ENCODE results near the gene RBMY1A1. TPM values are rescaled to one million over a fixed set of nuclear protein-coding genes. Genes with fewer than 3 reads are reported as not detected.

Gene RBMY1A1
- total RNA-seq = not detected in 2 replicates

DNA sequence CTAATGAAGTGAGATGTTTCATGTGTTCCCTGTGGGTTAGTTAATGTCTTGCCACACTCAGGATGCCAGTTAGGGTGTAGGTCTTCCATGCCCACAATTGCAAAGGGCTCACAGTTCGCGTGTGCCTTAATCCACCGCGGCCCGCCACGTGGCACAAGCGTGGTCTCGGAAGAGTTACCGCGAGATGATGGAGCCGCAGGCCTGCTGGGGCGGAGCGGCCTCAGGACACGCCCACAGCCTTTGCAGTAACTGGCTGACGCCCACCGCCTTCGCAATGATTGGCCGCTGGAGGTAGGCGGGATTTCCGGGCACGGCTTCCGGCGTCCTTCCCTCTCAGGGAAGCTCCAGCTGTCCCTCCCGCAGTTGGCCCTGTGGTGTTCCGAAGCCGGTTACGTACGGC is at the start of gene RBMY1A1:
Gene RBMY1A1 (plus strand): TSS at position 301 of the 400 bp plus-strand sequence. CDS start 2,013 bp downstream, outside the sequence.

DNA sequence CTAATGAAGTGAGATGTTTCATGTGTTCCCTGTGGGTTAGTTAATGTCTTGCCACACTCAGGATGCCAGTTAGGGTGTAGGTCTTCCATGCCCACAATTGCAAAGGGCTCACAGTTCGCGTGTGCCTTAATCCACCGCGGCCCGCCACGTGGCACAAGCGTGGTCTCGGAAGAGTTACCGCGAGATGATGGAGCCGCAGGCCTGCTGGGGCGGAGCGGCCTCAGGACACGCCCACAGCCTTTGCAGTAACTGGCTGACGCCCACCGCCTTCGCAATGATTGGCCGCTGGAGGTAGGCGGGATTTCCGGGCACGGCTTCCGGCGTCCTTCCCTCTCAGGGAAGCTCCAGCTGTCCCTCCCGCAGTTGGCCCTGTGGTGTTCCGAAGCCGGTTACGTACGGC is 23.6 kb upstream of the RBMY1A1 start, which contains the start of gene RBMY1B:
Gene RBMY1B (plus strand): TSS at position 301 of the 400 bp plus-strand sequence. CDS start 2,013 bp downstream, outside the sequence.

Other genes with a start within 250 kb of the RBMY1A1 start
- not detected in 2 replicates for gene RBMY1B, start 23.5 kb upstream of the RBMY1A1 start, total RNA-seq

Measured in epithelial cell of alveolus of lung (primary cell).